Measurements from ENCODE around the gene FAM53C. TPM values are rescaled to one million over a fixed set of nuclear protein-coding genes. Genes with fewer than 3 reads are reported as not detected.

FAM53C gene
- total RNA-seq, 1 donor, result 46.6 TPM

DNA sequence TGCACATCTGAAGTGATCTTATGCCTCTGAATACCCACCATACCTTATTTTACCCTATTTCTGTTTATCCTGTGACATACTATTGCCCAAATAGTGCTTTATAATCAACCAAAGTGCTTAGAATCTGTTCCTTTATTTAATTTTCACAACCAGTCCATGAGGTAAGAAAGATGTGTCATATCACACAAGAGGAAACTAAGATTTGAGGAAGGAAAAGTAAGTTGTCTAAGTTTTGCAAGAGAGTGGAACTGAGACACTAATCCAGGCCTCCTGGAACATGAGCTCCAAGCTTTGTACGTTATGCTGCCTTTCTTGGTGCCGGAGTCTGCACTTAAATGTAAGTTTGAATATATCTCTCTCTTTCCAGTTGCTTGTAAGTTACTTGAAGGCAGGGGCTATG lies 31.6 kb downstream of the FAM53C start:
- H3K4me3 ChIP-seq (ENCODE audit: low read depth, low read length), result no peak overlapping the region
- DNase-seq (ENCODE audit: low read depth), result no peak
- TF ChIP-seq, protein P1, sequence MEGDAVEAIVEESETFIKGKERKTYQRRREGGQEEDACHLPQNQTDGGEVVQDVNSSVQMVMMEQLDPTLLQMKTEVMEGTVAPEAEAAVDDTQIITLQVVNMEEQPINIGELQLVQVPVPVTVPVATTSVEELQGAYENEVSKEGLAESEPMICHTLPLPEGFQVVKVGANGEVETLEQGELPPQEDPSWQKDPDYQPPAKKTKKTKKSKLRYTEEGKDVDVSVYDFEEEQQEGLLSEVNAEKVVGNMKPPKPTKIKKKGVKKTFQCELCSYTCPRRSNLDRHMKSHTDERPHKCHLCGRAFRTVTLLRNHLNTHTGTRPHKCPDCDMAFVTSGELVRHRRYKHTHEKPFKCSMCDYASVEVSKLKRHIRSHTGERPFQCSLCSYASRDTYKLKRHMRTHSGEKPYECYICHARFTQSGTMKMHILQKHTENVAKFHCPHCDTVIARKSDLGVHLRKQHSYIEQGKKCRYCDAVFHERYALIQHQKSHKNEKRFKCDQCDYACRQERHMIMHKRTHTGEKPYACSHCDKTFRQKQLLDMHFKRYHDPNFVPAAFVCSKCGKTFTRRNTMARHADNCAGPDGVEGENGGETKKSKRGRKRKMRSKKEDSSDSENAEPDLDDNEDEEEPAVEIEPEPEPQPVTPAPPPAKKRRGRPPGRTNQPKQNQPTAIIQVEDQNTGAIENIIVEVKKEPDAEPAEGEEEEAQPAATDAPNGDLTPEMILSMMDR (IDR thresholded peaks at IDR 0.05; ENCODE audit: insufficient read depth, low read depth, low read length), result no peak

DNA sequence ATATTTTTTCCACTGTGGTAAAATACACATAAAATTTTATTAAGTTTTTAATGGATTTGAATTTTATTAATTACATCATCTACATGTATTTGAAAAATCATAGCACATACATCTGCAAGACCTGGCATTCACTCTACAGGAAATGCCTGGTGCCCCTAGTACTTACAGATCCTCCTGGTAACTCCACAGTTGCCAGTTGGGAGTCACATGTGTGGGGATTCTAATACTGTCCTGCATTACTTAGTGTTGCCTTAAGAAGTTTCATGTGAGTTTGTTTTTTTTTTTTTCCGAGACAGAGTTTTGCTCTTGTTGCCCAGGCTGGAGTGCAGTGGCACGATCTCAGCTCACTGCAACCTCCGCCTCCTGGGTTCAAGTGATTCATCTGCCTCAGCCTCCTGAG lies 32.5 kb downstream of the FAM53C start:
- no peak for DNase-seq (ENCODE audit: low read depth)

DNA sequence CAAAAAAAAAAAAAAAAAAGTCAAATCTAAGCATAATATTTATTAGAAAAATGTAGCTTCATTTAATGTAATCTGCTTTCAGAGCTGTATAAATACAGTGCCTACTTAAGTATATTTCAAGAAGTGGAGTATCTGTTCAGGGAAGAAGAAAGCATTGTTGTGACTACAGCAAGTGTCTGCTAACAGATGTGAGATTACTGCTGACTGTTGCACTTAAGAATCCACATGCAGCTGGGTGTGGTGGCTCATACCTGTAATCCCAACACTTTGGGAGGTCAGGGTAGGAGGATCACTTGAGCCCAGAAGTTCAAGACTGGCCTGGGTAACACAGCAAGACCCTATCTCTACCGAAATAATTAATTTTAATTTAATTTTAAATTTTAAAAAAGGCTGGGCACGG lies 33.4 kb downstream of the FAM53C start:
- no peak for DNase-seq (ENCODE audit: low read depth)
- TF ChIP-seq, protein P1 (IDR thresholded peaks at IDR 0.05; ENCODE audit: insufficient read depth, low read depth, low read length), result no peak
- H3K4me3 ChIP-seq (ENCODE audit: low read depth, low read length), result no peak overlapping the region

More for the DNA sequence above, 32.5 kb downstream of the FAM53C start:
- no peak overlapping the region for H3K4me3 ChIP-seq (ENCODE audit: low read depth, low read length)
- TF ChIP-seq, protein P1 (IDR thresholded peaks at IDR 0.05; ENCODE audit: insufficient read depth, low read depth, low read length), result no peak

DNA sequence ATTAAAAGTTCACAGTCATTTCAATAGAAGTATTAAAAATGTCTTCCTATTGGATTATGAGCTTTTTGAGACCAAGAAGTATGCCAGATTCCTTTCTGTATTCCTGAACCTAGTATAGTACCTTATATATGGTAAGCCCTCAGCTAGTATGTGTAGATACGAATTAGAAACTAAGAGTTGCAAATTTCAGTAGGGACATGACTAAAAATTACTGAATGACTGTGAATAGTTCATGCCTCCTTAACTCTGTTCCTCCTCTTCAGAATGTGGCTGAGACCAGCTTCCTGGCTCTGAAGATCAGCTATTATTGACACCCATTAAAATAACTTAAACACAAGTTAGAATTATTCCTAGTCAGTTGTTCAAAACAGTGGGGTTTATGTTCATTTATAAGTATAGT lies 34.2 kb downstream of the FAM53C start:
- TF ChIP-seq, protein P1 (IDR thresholded peaks at IDR 0.05; ENCODE audit: insufficient read depth, low read depth, low read length), result no peak
- DNase-seq (ENCODE audit: low read depth), result no peak
- H3K4me3 ChIP-seq (ENCODE audit: low read depth, low read length), result no peak overlapping the region

DNA sequence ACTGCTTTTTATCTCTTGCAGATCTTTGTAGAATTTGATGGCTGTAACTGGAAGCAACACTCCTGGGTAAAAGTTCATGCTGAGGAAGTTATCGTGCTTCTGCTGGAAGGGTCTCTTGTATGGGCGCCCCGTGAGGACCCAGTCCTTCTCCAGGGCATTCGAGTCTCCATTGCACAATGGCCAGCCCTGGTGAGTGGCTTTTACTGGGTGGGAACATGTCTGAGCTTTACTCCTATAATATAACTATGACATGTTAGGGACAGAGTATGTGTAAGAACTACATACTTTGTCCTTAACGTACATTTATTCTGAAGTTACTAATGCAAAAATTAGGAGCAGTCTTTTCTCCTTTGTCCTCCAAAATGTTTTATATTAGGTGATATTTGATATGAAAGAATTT lies 34.6 kb downstream of the FAM53C start:
- H3K4me3 ChIP-seq (ENCODE audit: low read depth, low read length), result no peak overlapping the region
- DNase-seq (ENCODE audit: low read depth), result no peak
- TF ChIP-seq, protein P1 (IDR thresholded peaks at IDR 0.05; ENCODE audit: insufficient read depth, low read depth, low read length), result no peak

DNA sequence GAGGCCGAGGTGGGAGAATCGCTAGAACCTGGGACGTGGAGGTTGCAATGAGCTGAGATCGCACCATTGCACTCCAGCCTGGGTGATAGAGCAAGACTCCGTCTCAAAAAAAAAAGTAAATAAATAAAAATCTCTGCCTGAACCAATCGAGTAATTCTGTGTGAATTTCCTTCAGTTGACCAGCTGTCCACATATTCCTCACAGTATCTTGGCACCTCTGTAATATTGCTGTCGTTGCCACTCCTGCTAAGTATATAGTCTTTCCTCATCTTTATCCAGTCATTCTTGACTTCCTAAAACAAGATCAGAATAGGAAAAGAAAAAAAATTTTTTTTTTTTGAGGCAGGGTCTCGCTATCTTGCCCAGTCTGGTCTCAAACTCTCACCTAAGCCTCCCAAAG lies 44.3 kb downstream of the FAM53C start:
- H3K4me3 ChIP-seq (ENCODE audit: low read depth, low read length), result no peak overlapping the region
- no peak for DNase-seq (ENCODE audit: low read depth)
- TF ChIP-seq, protein P1 (IDR thresholded peaks at IDR 0.05; ENCODE audit: insufficient read depth, low read depth, low read length), result no peak

DNA sequence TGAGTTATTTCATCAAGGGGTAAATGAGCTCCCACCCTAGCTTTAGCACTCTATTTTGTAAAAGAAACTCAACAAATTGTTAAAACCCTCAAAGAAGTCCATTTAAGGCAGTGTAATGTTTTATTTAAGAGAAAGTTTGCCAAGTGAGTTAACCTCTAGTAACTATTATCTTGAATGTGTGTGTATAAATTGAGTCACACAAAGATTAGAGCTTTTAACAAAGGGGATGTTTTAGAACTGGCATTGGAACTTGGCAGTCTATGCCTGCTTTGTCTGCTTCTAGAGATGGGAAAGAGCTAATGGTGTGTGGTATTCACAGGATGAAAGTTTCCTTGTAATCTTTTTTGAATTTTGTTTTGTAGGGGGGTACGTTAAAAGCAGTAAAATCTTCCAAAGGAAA lies 47.6 kb downstream of the FAM53C start:
- TF ChIP-seq, protein P1 (IDR thresholded peaks at IDR 0.05; ENCODE audit: insufficient read depth, low read depth, low read length), result no peak
- no peak for DNase-seq (ENCODE audit: low read depth)
- no peak overlapping the region for H3K4me3 ChIP-seq (ENCODE audit: low read depth, low read length)
